GM18909 (cell line): ENCODE data around the gene CCDC92.

Source experiments
- ATAC-seq: cut with Tn5 transposase; IDR thresholded peaks from one replicate; pipeline ENCODE4 v1.9.1; 2021; ENCODE audit warnings: mild to moderate bottlenecking; ENCODE audit not compliant: unreplicated experiment, poor library complexity

CCDC92 gene

GRCh38 chr12:124002654-124003053 lies 30.0 kb upstream of the CCDC92 start:
- no peak for ATAC-seq

GRCh38 chr12:124002021-124002644 lies 29.5 kb upstream of the CCDC92 start:
- ATAC-seq = no peak

GRCh38 chr12:124001343-124001742 lies 28.7 kb upstream of the CCDC92 start:
- no peak for ATAC-seq

GRCh38 chr12:124000111-124000510 lies 27.5 kb upstream of the CCDC92 start:
- ATAC-seq = no peak

GRCh38 chr12:123998991-123999359 lies 26.3 kb upstream of the CCDC92 start:
- no peak for ATAC-seq

GRCh38 chr12:123998344-123998990 lies 25.8 kb upstream of the CCDC92 start:
- ATAC-seq = no peak

GRCh38 chr12:123997908-123998307 lies 25.3 kb upstream of the CCDC92 start:
- no peak for ATAC-seq

GRCh38 chr12:123997033-123997822 lies 24.6 kb upstream of the CCDC92 start:
- no peak for ATAC-seq

GRCh38 chr12:123996581-123996980 lies 23.9 kb upstream of the CCDC92 start:
- no peak for ATAC-seq

GRCh38 chr12:123995023-123995748 lies 22.6 kb upstream of the CCDC92 start:
- ATAC-seq = no peak

- ATAC-seq = no peak
These were observed 19.6 kb upstream of the CCDC92 start for GRCh38 chr12:123992118-123992825.

GRCh38 chr12:123991372-123991951 lies 18.8 kb upstream of the CCDC92 start:
- ATAC-seq = no peak

- ATAC-seq = no peak
These were observed 17.9 kb upstream of the CCDC92 start for GRCh38 chr12:123990511-123990910.

- ATAC-seq = no peak
These were observed 17.1 kb upstream of the CCDC92 start for GRCh38 chr12:123989753-123990152.

GRCh38 chr12:123989168-123989567 lies 16.5 kb upstream of the CCDC92 start:
- ATAC-seq = no peak

GRCh38 chr12:123987022-123987421 lies 14.4 kb upstream of the CCDC92 start:
- no peak for ATAC-seq

GRCh38 chr12:123986374-123986965 lies 13.8 kb upstream of the CCDC92 start:
- no peak for ATAC-seq

GRCh38 chr12:123984903-123985302 lies 12.3 kb upstream of the CCDC92 start:
- ATAC-seq = no peak

GRCh38 chr12:123983822-123984485 lies 11.3 kb upstream of the CCDC92 start:
- ATAC-seq = no peak
